Activated CD4-positive, alpha-beta T cell treated with anti-CD3 and anti-CD28 coated beads for 36 hours (primary cell): Measurements from ENCODE around the gene TRPM5. TPM values are rescaled to one million over a fixed set of nuclear protein-coding genes. Genes with fewer than 3 reads are reported as not detected.

Source experiments
- ATAC-seq: fragments of 200-7000 bp; cut with Tn5 transposase; one replicate; pipeline ENCODE4 v1.10.0; 2021; ENCODE audit warnings: mild to moderate bottlenecking, moderate library complexity
- CTCF ChIA-PET: fragments of 350-600 bp; sonication (Branson Sonifier 250); formaldehyde crosslinking; loops from one replicate; lab custom pipeline; 2021; ENCODE audit warnings: antibody characterized with exemption; lab: Charles Lee
- POLR2A ChIA-PET: fragments of 350-600 bp; sonication (Branson Sonifier 250); formaldehyde crosslinking; loops from one replicate; lab custom pipeline; 2021; ENCODE audit warnings: antibody characterized with exemption, inconsistent platforms; lab: Charles Lee
- DNase-seq: peaks from one replicate; pipeline ENCODE4 v3.0.0-alpha.2; 2020
- H3K27ac Mint-ChIP-seq: one replicate; pipeline ENCODE4 v1.8.0; 2021; ENCODE audit warnings: mixed read lengths
- H3K27me3 Mint-ChIP-seq: one replicate; pipeline ENCODE4 v1.8.0; 2021; ENCODE audit warnings: mixed read lengths
- H3K36me3 Mint-ChIP-seq: one replicate; pipeline ENCODE4 v1.8.0; 2021; ENCODE audit warnings: low read depth, mixed read lengths
- H3K4me1 Mint-ChIP-seq: one replicate; pipeline ENCODE4 v1.8.0; 2021; ENCODE audit warnings: mixed read lengths
- H3K4me3 Mint-ChIP-seq: one replicate; pipeline ENCODE4 v1.8.0; 2021; ENCODE audit warnings: mild to moderate bottlenecking, moderate library complexity, mixed read lengths
- H3K9me3 Mint-ChIP-seq: one replicate; pipeline ENCODE4 v1.8.0; 2021; ENCODE audit warnings: low read depth, mixed read lengths
- intact Hi-C, 2 experiments: fragments of 100-400 bp; cut with DNase I in 1 of 2; cut with micrococcal nuclease in 1 of 2; formaldehyde crosslinking; loops; one replicate each; pipeline versions ENCODE4 v1.14.2 to v1.15.1; 2022 to 2024; cut with DNase I, micrococcal nuclease
- total RNA-seq, 2 experiments: library from RNA; stranded (reverse); gene quantifications; one replicate each; pipeline ENCODE4 v1.2.3, GENCODE V29; 2021

TRPM5 gene
- total RNA-seq, 2 experiments from 2014 or later: 0.05 TPM; not detected in 1

DNA sequence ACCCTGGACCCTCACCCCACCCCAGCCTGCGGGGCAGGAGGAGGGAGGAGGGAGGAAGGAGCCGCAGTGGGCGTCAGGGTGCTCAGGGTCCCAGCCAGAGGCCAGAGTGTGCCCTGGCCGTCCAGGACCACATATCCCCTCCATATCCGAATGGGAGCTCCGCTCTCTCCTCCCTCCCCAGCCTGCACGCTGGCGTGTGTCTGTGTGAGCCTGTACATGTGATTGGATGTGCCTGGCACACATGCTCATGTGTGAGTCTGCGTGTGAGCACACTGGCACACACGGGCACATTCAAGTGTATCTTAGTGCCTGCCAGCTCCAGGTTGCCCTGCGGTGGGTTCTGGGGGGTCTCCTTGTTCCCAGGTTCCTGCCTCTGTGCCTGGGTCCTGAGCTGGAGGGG is 35.6 kb downstream of the TRPM5 start:
- Mint-ChIP-seq H3K4me3 (no peak overlapping the region), H3K27ac (no peak overlapping the region), H3K9me3 (no peaks in the 10 kb centered on the region), H3K4me1 (no peaks in the 10 kb centered on the region), H3K27me3 (no peaks in the 10 kb centered on the region), H3K36me3 (no peaks in the 10 kb centered on the region)
- POLR2A ChIA-PET: no interaction called here
- CTCF ChIA-PET: interaction anchor here (1.1 to 2.5 kb wide), 3 partner anchors 8 to 16 kb away, joined by 4 to 9 read pairs (median 4); partner anchors contain the start of gene TSSC4
- intact Hi-C loops: no loop called here
- DNase-seq: no peak
- no peak for ATAC-seq

DNA sequence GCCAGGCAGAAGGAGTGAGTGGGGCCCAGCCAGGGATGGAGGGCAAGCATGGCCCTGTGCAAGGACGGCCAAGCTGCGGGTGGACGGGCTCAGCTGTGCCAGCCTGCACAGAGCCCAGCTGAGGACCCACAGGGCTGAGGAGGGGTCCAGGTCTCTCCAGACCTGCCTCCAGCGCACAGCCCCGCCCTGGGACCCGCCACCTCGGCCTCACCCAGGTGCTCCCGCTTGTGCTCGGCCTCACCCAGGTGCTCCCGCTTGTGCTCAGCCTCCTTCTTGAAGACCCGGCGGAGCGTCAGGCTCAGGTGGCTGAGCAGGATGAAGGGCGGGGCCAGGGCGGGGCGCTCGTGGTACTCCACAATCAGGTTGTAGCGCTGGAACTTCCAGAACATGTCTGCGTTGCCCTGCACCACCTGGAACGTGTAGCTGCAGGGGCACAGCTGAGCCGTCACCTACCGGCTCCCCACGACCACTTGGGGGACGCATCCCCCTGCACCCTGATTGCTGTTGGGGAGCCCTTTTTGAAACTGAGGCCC is 37.4 kb downstream of the TRPM5 start:
- CTCF ChIA-PET: no interaction called here
- intact Hi-C loops: no loop called here

DNA sequence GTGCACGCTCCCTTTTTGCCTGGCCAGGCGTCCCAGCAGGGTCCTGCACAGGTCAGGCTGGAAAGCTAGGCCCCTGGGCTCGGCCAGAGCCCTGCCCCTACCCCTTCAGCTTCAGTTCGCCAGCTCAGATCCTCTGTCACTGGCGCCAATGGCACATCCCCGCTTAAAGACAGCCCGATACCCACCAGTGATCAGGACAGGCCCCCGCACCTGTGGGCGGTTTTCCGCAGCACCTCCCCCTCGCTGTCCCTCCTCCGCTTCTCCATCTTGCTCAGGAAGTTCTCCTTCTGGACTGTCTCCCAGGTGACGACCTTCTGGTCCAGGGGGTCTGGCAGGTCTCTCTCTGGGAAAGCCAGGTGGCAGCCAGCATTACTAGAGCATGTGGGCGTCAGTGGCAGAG is 37.9 kb downstream of the TRPM5 start:
- no peak for DNase-seq
- H3K27ac Mint-ChIP-seq: no peak overlapping the region
- no peaks in the 10 kb centered on the region for H3K27me3 Mint-ChIP-seq
- peaks cover 7% of the 10 kb centered on the region for H3K36me3 Mint-ChIP-seq
- ChIA-PET CTCF (no interaction called here), POLR2A (no interaction called here)
- no peak for ATAC-seq
- intact Hi-C loops: no loop called here
- no peak overlapping the region for H3K4me3 Mint-ChIP-seq
- H3K9me3 Mint-ChIP-seq: no peaks in the 10 kb centered on the region
- peaks cover 11% of the 10 kb centered on the region for H3K4me1 Mint-ChIP-seq

More for the DNA sequence above, 37.4 kb downstream of the TRPM5 start:
- Mint-ChIP-seq H3K9me3 (no peaks in the 10 kb centered on the region), H3K4me1 (peaks cover 7% of the 10 kb centered on the region), H3K27ac (no peak overlapping the region), H3K27me3 (no peaks in the 10 kb centered on the region), H3K36me3 (peaks cover 7% of the 10 kb centered on the region), H3K4me3 (no peak overlapping the region)
- DNase-seq: no peak
- ATAC-seq: no peak
- POLR2A ChIA-PET: no interaction called here

DNA sequence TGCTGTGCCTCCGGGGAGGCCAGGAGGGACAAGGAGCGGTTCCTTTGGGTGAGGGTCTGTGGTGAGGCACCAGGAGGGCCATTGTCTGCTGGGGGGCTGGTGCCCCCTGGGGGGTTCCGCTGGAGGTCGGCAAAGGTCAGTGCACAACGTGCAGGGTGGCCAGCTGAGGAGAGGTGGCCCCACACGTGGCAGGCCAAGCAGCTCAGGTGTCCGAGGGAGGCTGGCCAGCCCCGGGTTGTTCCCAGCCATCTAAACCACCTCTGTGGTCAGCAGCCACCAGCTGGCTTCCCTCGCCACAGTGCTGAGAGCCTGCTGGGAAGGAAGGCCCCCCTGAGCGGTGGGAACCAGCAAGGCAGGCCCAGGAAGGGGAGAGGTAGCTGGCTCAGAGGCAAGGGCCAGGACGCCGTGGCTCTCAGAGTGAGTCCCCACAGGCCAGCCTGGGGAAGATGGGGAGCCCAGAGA is 39.5 kb downstream of the TRPM5 start:
- DNase-seq: no peak
- ChIA-PET CTCF (no interaction called here), POLR2A (no interaction called here)
- no peaks in the 10 kb centered on the region for H3K27me3 Mint-ChIP-seq
- no peak overlapping the region for H3K27ac Mint-ChIP-seq
- intact Hi-C loops: loop anchor here (5.0 kb wide), 5 partner anchors 207 to 1018 kb away; partner anchors contain the start of genes CTSD (in 1 of the 2), LSP1 (in 1 of the 2) and ZNF195 (in 1 of the 2)
- peaks cover 9% of the 10 kb centered on the region for H3K36me3 Mint-ChIP-seq
- H3K4me3 Mint-ChIP-seq: no peak overlapping the region
- no peak for ATAC-seq
- peaks cover 13% of the 10 kb centered on the region for H3K4me1 Mint-ChIP-seq
- no peaks in the 10 kb centered on the region for H3K9me3 Mint-ChIP-seq

DNA sequence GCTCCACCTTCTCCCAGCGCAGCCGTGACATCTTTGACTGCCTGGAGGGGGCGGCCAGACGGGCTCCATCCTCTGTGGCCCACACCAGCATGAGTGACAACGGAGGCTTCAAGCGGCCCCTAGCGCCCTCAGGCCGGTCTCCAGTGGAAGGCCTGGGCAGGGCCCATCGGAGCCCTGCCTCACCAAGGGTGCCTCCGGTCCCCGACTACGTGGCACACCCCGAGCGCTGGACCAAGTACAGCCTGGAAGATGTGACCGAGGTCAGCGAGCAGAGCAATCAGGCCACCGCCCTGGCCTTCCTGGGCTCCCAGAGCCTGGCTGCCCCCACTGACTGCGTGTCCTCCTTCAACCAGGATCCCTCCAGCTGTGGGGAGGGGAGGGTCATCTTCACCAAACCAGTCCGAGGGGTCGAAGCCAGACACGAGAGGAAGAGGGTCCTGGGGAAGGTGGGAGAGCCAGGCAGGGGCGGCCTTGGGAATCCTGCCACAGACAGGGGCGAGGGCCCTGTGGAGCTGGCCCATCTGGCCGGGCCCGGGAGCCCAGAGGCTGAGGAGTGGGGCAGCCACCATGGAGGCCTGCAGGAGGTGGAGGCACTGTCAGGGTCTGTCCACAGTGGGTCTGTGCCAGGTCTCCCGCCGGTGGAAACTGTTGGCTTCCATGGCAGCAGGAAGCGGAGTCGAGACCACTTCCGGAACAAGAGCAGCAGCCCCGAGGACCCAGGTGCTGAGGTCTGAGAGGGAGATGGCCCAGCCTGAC is 41.2 kb downstream of the TRPM5 start:
- Mint-ChIP-seq H3K4me1 (peaks cover 16% of the 10 kb centered on the region), H3K27me3 (no peaks in the 10 kb centered on the region), H3K9me3 (no peaks in the 10 kb centered on the region), H3K36me3 (peaks cover 9% of the 10 kb centered on the region), H3K27ac (no peak overlapping the region), H3K4me3 (peak overlapping the region; percentile 87)
- DNase-seq (no peak), ATAC-seq (no peak)
- intact Hi-C loops: loop anchor here (5.0 kb wide), 5 partner anchors 206 to 1019 kb away; partner anchors contain the start of genes CTSD (in 1 of the 2), LSP1 (in 1 of the 2) and ZNF195 (in 1 of the 2)
- POLR2A ChIA-PET: no interaction called here
- CTCF ChIA-PET: interaction anchor here (0.7 kb wide), 2 partner anchors 97 to 128 kb away, joined by 3 to 4 read pairs; no protein-coding TSS in a partner anchor

DNA sequence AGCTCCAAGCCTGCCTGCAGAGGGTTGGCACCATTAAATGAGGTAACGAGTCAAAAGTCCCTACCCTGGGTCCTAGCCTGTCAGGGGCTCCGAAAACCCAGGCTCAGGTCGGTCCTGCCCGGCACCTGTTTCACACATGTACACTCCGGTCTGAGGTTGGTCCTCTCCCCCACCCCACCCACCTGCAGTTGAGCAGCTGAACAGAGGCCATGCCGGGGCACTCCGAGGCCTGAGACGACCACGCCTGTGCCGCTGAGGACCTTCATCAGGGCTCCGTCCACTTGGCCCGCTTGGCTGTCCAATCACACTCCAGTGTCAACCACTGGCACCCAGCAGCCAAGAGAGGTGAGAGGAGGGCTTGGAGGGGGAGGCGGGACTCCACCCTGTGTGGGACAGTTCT is 42.2 kb downstream of the TRPM5 start:
- Mint-ChIP-seq H3K4me1 (peaks cover 16% of the 10 kb centered on the region), H3K36me3 (peaks cover 9% of the 10 kb centered on the region), H3K9me3 (no peaks in the 10 kb centered on the region), H3K27ac (no peak overlapping the region), H3K4me3 (peak overlapping the region; percentile 87), H3K27me3 (no peaks in the 10 kb centered on the region)
- CTCF ChIA-PET: interaction anchor here (0.7 to 3.1 kb wide), 2 partner anchors 18 to 96 kb away, joined by 3 to 14 read pairs; no protein-coding TSS in a partner anchor
- no peak for DNase-seq
- no peak for ATAC-seq
- POLR2A ChIA-PET: no interaction called here
- intact Hi-C loops: loop anchor here (5.0 kb wide), 5 partner anchors 205 to 1020 kb away; partner anchors contain the start of genes CTSD (in 1 of the 2), LSP1 (in 1 of the 2) and ZNF195 (in 1 of the 2)

DNA sequence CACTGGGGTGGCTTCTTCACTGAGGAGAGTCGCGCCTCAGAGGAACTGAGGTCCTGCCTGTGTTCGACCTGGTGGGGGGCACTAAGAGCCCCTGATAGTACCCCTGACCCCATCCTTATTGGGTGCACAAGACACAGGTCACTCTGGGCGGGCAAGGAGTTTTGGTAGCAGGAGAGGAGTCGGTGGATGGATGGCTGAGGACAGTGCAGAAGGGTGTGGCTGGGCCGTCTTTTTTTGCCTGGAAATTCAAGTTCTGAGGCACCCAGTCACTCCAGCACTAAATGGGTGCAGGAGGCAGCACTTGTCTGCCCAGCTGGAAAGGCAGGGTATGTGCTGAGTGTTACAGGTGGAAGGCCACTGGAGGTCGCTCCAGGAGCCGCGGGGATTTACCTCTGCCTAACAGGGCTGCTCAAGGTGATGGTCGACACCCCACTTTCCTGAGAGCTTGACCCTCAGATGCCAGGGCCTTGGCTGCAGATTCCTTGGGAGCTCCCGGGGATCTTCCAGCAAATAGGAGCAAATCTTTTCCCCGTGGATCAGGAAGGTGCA is 42.8 kb downstream of the TRPM5 start:
- Mint-ChIP-seq H3K27ac (peak overlapping the region; percentile 73), H3K9me3 (no peaks in the 10 kb centered on the region), H3K27me3 (no peaks in the 10 kb centered on the region), H3K36me3 (peaks cover 9% of the 10 kb centered on the region), H3K4me3 (peak overlapping the region; percentile 87), H3K4me1 (peaks cover 16% of the 10 kb centered on the region)
- ATAC-seq: no peak
- POLR2A ChIA-PET: interaction anchor here (0.9 to 1.1 kb wide), 2 partner anchors 19 to 588 kb away, joined by 4 to 5 read pairs; no protein-coding TSS in a partner anchor
- intact Hi-C loops: loop anchor here (2.0 to 5.0 kb wide), 6 partner anchors 204 to 1021 kb away; partner anchors contain the start of genes CARS1 (in 1 of the 2), CTSD (in 1 of the 2), LSP1 (in 1 of the 2) and ZNF195 (in 1 of the 2)
- CTCF ChIA-PET: interaction anchor here (3.1 kb wide), 1 partner anchor 18 kb away, joined by 14 read pairs; no protein-coding TSS in a partner anchor
- DNase-seq: no peak

DNA sequence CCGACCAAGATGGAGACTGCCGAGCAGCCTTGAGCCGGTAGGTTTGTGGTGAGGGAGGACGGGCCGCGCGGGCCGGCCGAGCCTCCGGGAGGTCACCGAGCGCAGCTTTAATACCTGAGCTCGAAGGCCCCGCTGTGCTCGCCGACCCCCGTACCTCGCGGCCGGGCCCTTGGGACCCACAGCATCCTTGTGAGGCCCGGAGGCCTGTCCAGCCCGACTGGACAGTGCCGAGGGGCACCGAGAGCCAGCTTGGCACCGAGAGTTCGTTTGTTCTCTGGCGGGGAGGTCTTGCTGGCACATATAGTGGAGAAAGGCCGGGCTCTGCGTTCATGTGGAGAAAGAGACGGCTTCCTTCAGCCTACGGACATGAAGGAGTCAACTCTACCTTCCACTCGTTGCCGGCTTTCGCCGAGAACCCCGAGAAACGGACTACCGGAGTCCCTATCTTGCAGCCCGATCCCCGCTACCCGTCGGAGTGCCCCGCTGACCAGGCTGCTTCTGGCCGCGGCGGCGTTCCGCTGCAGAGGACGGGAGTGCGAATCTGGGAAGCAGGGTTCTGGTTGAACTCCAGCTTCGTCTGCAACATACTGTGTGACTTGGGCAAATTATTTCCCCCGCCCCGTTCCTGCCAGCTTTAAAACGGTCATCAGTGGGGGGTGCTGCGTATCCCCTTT is 43.4 kb downstream of the TRPM5 start:
- intact Hi-C loops: loop anchor here (1.0 to 5.0 kb wide), 17 partner anchors 18 to 1021 kb away; partner anchors contain the start of genes C11orf21 (in 1 of the 2), CARS1 (in 1 of the 2), CD81 (in 1 of the 2) and CDKN1C (in 1 of the 2)
- peak overlapping the region; percentile 73 for H3K27ac Mint-ChIP-seq
- ChIA-PET CTCF (interaction anchor here (0.6 to 3.1 kb wide), 12 partner anchors 8 to 589 kb away, joined by 3 to 14 read pairs (median 3); partner anchors contain the start of gene INS), POLR2A (interaction anchor here (0.7 to 1.3 kb wide), 4 partner anchors 18 to 588 kb away, joined by 4 to 6 read pairs (median 5); partner anchors contain the start of gene CD81)
- H3K27me3 Mint-ChIP-seq: no peaks in the 10 kb centered on the region
- ATAC-seq (no peak), DNase-seq (no peak)
- peaks cover 9% of the 10 kb centered on the region for H3K36me3 Mint-ChIP-seq
- no peaks in the 10 kb centered on the region for H3K9me3 Mint-ChIP-seq
- peak overlapping the region; percentile 87 for H3K4me3 Mint-ChIP-seq
- H3K4me1 Mint-ChIP-seq: peaks cover 16% of the 10 kb centered on the region

DNA sequence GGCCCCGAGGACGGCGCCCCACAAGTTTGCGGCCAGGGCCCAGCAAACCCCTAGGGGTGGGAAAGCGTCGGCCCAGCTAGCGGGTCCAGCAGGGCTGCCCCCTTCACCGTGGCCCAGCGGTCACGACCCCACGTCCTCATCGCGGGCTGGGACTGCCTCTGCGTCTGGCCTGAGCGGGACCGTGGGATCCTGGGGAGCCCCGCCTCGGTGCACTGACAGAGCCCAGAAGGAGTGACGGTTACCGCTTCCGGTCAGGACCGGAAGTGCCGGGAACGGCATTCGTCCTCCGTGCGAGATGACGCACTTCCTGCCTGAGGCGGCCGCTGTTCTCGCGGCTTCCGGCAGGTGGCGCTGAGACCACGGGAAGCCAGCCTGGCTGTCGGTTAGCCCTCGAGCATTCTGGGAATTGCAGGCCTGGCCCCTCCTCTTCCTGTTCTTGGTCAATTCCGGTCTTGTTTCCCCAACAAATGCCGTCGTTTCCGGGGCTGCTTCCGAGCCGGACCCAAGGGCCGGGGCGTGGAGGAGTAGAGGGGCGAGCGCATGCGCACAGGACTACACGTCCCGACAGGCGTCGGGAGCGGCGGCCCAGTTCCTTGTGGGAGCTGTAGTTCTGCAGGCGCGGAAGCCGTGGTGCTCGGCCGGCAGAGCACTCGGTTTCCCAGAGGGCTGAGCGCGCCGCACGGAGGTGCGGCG is 44.1 kb downstream of the TRPM5 start, which contains the start of gene TSSC4:
TSS of gene TSSC4 (plus strand) at position 682 of the 693 bp plus-strand sequence. CDS start 1,884 bp downstream, outside the sequence.
- H3K27ac Mint-ChIP-seq: peak within 1 kb of the TSS; percentile 84
- intact Hi-C loops: loop anchor here (1.0 to 5.0 kb wide), 17 partner anchors 19 to 1022 kb away; partner anchors contain the start of genes C11orf21 (in 1 of the 2), CARS1 (in 1 of the 2), CD81 (in 1 of the 2) and CDKN1C (in 1 of the 2)
- H3K9me3 Mint-ChIP-seq: no peaks in the 10 kb centered on the region
- peak; percentile 91 for ATAC-seq
- H3K27me3 Mint-ChIP-seq: no peaks in the 10 kb centered on the region
- POLR2A ChIA-PET: interaction anchor here (0.7 to 1.3 kb wide), 4 partner anchors 13 to 589 kb away, joined by 3 to 6 read pairs (median 4); partner anchors contain the start of gene CD81
- H3K36me3 Mint-ChIP-seq: peaks cover 9% of the 10 kb centered on the region
- peak within 1 kb of the TSS; percentile 87 for H3K4me3 Mint-ChIP-seq
- H3K4me1 Mint-ChIP-seq: peaks cover 16% of the 10 kb centered on the region
- DNase-seq: peak; percentile 100
- CTCF ChIA-PET: interaction anchor here (0.6 to 3.1 kb wide), 11 partner anchors 9 to 590 kb away, joined by 3 to 14 read pairs (median 3); partner anchors contain the start of gene INS
